BLaER1 (cell line): ENCODE results near the gene BCO2.
"Not testable (repeated sequence)": the region's sequence is repeated elsewhere in the genome, so short reads cannot be mapped to it uniquely, and the experiment has no call there.

Experiments used
- H3K27ac ChIP-seq: shearing (Covaris generic); formaldehyde crosslinking; 2 replicates; pipeline ENCODE4 v1.8.1; 2022
- H3K27me3 ChIP-seq: shearing (Covaris generic); formaldehyde crosslinking; 2 replicates; pipeline ENCODE4 v1.8.1; 2022
- H3K36me3 ChIP-seq: shearing (Covaris generic); formaldehyde crosslinking; 2 replicates; pipeline ENCODE4 v1.8.1; 2022
- H3K4me1 ChIP-seq: shearing (Covaris generic); formaldehyde crosslinking; 2 replicates; pipeline ENCODE4 v1.8.1; 2022
- H3K4me2 ChIP-seq: shearing (Covaris generic); formaldehyde crosslinking; 2 replicates; pipeline ENCODE4 v1.8.1; 2022
- H3K4me3 ChIP-seq: shearing (Covaris generic); formaldehyde crosslinking; 2 replicates; pipeline ENCODE4 v1.8.1; 2022
- H3K9ac ChIP-seq: shearing (Covaris generic); formaldehyde crosslinking; 2 replicates; pipeline ENCODE4 v1.8.1; 2022
- H3K9me3 ChIP-seq: shearing (Covaris generic); formaldehyde crosslinking; 2 replicates; pipeline ENCODE4 v1.8.1; 2022
- H4K20me1 ChIP-seq: shearing (Covaris generic); formaldehyde crosslinking; 2 replicates; pipeline ENCODE4 v1.8.1; 2022
- Cebpa-rat ChIP-seq: shearing (Covaris generic); IDR thresholded peaks from 2 replicates; pipeline ENCODE4 v1.8.1; 2022

The BCO2 gene

DNA sequence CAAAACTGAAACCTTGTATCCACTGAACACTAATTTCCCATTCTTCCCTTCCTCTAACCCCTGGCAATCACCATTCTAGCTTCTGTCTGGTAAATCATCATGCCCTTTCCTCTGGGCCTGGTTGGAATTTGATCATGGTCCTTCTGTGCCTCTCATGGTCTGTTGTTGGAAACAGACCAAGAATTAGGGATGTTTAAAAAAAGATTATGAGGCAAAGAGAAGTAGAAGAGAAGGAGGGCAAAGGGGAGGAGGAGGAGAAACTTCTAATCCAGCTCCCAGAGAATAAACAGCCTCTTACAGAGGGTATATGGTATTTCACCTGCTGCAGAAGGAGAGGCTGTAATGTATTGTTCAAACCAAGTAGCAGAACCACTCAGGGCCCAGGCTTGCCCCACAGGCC lies 10.6 kb downstream of the BCO2 start:
- H3K9ac ChIP-seq: no peak overlapping the region
- H3K9me3 ChIP-seq: no peaks in the 10 kb centered on the region
- H3K4me1 ChIP-seq: no peaks in the 10 kb centered on the region
- H3K36me3 ChIP-seq: no peaks in the 10 kb centered on the region
- no peak for TF ChIP-seq Cebpa-rat
- no peak overlapping the region for H3K27ac ChIP-seq
- H3K4me3 ChIP-seq: no peak overlapping the region
- H4K20me1 ChIP-seq: no peaks in the 10 kb centered on the region
- H3K27me3 ChIP-seq: no peaks in the 10 kb centered on the region
- no peak overlapping the region for H3K4me2 ChIP-seq

DNA sequence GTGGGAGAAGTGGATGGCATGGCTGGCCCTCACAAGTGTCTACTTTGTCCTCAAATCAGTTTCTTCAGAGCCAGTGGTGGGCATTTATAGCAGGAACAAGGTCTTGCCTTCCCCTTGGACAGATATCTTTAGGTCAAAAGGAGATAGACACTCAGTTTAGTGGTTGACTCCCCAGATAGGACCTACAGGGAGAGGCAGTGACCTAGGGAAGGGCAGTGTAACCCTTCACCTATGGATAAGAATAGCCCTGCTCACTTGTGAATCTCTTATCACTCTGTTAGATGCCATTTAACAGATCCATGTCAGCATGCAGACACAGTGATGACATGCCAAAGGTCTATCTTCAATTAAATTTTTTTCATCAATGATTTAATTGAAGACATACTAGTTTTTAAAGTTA lies 11.0 kb downstream of the BCO2 start:
- no peak overlapping the region for H3K9ac ChIP-seq
- no peak for TF ChIP-seq Cebpa-rat
- no peak overlapping the region for H3K4me3 ChIP-seq
- no peak overlapping the region for H3K4me2 ChIP-seq
- no peaks in the 10 kb centered on the region for H3K27me3 ChIP-seq
- H3K27ac ChIP-seq: no peak overlapping the region
- no peaks in the 10 kb centered on the region for H3K36me3 ChIP-seq
- H4K20me1 ChIP-seq: no peaks in the 10 kb centered on the region
- no peaks in the 10 kb centered on the region for H3K9me3 ChIP-seq
- no peaks in the 10 kb centered on the region for H3K4me1 ChIP-seq

- not testable (repeated sequence) for H3K27ac ChIP-seq, H3K36me3 ChIP-seq, H3K9ac ChIP-seq, H3K4me2 ChIP-seq, H3K4me3 ChIP-seq, H3K4me1 ChIP-seq, H3K9me3 ChIP-seq, H3K27me3 ChIP-seq, H4K20me1 ChIP-seq
Measured at GRCh38 chr11:112195113-112195512, 19.8 kb downstream of the BCO2 start.

GRCh38 chr11:112195951-112196351 lies 20.6 kb downstream of the BCO2 start:
- Histone ChIP-seq H3K4me1 (peaks cover 14% of the 10 kb centered on the region), H3K27me3 (no peaks in the 10 kb centered on the region), H3K36me3 (no peaks in the 10 kb centered on the region), H4K20me1 (no peaks in the 10 kb centered on the region), H3K27ac (no peak overlapping the region), H3K4me3 (no peak overlapping the region), H3K9me3 (no peaks in the 10 kb centered on the region), H3K4me2 (no peak overlapping the region), H3K9ac (no peak overlapping the region)
- no peak for TF ChIP-seq Cebpa-rat

GRCh38 chr11:112196519-112197087 lies 21.3 kb downstream of the BCO2 start:
- TF ChIP-seq Cebpa-rat: no peak
- Histone ChIP-seq H3K4me2 (no peak overlapping the region), H3K9me3 (no peaks in the 10 kb centered on the region), H3K4me1 (peaks cover 15% of the 10 kb centered on the region), H3K27me3 (no peaks in the 10 kb centered on the region), H3K4me3 (no peak overlapping the region), H4K20me1 (no peaks in the 10 kb centered on the region), H3K9ac (no peak overlapping the region), H3K36me3 (no peaks in the 10 kb centered on the region), H3K27ac (no peak overlapping the region)

- H3K4me3 ChIP-seq, H3K36me3 ChIP-seq, H3K9ac ChIP-seq, H3K27ac ChIP-seq, H3K9me3 ChIP-seq, H3K27me3 ChIP-seq, H4K20me1 ChIP-seq, H3K4me2 ChIP-seq: not testable (repeated sequence)
- H3K4me1 ChIP-seq: peaks cover 15% of the 10 kb centered on the region
Measured at GRCh38 chr11:112199101-112199500, 23.8 kb downstream of the BCO2 start.

GRCh38 chr11:112200252-112200651 lies 24.9 kb downstream of the BCO2 start:
- Histone ChIP-seq H3K27me3 (no peaks in the 10 kb centered on the region), H3K4me2 (peak overlapping the region; percentile 39), H3K9ac (no peak overlapping the region), H3K4me1 (peaks cover 15% of the 10 kb centered on the region), H3K9me3 (no peaks in the 10 kb centered on the region), H4K20me1 (no peaks in the 10 kb centered on the region), H3K4me3 (no peak overlapping the region), H3K36me3 (no peaks in the 10 kb centered on the region), H3K27ac (no peak overlapping the region)
- TF ChIP-seq Cebpa-rat: no peak

GRCh38 chr11:112206071-112206470 lies 30.8 kb downstream of the BCO2 start:
- no peaks in the 10 kb centered on the region for H3K27me3 ChIP-seq
- no peaks in the 10 kb centered on the region for H4K20me1 ChIP-seq
- TF ChIP-seq Cebpa-rat: no peak
- no peak overlapping the region for H3K27ac ChIP-seq
- H3K9ac ChIP-seq: no peak overlapping the region
- H3K4me3 ChIP-seq: no peak overlapping the region
- no peak overlapping the region for H3K4me2 ChIP-seq
- no peaks in the 10 kb centered on the region; the same call in 1 of the 2 replicates for H3K9me3 ChIP-seq
- H3K36me3 ChIP-seq: no peaks in the 10 kb centered on the region
- no peaks in the 10 kb centered on the region for H3K4me1 ChIP-seq

GRCh38 chr11:112210890-112211289 lies 35.6 kb downstream of the BCO2 start:
- no peak overlapping the region for H3K9ac ChIP-seq
- no peaks in the 10 kb centered on the region for H3K4me1 ChIP-seq
- no peak for TF ChIP-seq Cebpa-rat
- H3K9me3 ChIP-seq: no peaks in the 10 kb centered on the region; the same call in 1 of the 2 replicates
- H3K4me3 ChIP-seq: no peak overlapping the region
- H4K20me1 ChIP-seq: no peaks in the 10 kb centered on the region
- H3K27ac ChIP-seq: no peak overlapping the region
- no peaks in the 10 kb centered on the region for H3K36me3 ChIP-seq
- H3K4me2 ChIP-seq: no peak overlapping the region
- no peaks in the 10 kb centered on the region for H3K27me3 ChIP-seq

DNA sequence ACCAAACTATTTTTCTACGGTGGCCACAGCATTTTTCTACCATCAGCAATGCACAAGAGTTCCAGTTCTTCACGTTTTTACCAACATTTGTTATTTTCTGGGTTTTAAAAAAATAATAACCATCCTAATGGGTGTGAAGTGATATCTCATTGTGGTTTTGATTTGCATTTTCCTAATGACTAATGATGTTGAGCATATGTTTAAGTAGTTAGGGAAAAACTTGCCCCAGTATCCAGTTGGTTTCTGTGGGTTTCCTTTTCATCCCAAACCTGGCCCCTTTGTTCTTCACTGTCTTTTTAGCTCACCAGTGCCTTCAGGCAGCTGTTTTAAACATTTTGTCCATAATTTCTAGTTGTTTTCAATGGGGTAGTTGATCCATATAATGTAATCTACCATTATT lies 36.2 kb downstream of the BCO2 start:
- TF ChIP-seq Cebpa-rat: no peak
- H3K27ac ChIP-seq: no peak overlapping the region
- H3K4me3 ChIP-seq: no peak overlapping the region
- no peaks in the 10 kb centered on the region for H4K20me1 ChIP-seq
- H3K36me3 ChIP-seq: no peaks in the 10 kb centered on the region
- no peaks in the 10 kb centered on the region for H3K4me1 ChIP-seq
- H3K27me3 ChIP-seq: no peaks in the 10 kb centered on the region
- H3K4me2 ChIP-seq: no peak overlapping the region
- H3K9me3 ChIP-seq: no peaks in the 10 kb centered on the region; the same call in 1 of the 2 replicates
- no peak overlapping the region for H3K9ac ChIP-seq

- H3K36me3 ChIP-seq: no peaks in the 10 kb centered on the region
- no peak overlapping the region for H3K4me3 ChIP-seq
- H4K20me1 ChIP-seq: no peaks in the 10 kb centered on the region
- TF ChIP-seq Cebpa-rat: no peak
- H3K9ac ChIP-seq: no peak overlapping the region
- no peak overlapping the region for H3K27ac ChIP-seq
- H3K27me3 ChIP-seq: no peaks in the 10 kb centered on the region
- no peaks in the 10 kb centered on the region for H3K9me3 ChIP-seq
- no peaks in the 10 kb centered on the region for H3K4me1 ChIP-seq
- H3K4me2 ChIP-seq: no peak overlapping the region
Measured at GRCh38 chr11:112212290-112212689, 37.0 kb downstream of the BCO2 start.
